Fibroblast of lung (primary cell): ENCODE results near the gene TBX4. TPM values are rescaled to one million over a fixed set of nuclear protein-coding genes. Genes with fewer than 3 reads are reported as not detected.

Experiments used
- DNase-seq, 2 donors: peaks; one replicate each; pipeline versions ENCODE4 v3.0.0 to v3.0.0-alpha.2; 2010; ENCODE audit warnings: low read depth in 2 of 2
- H2AFZ ChIP-seq: 2 replicates; pipeline ENCODE4 v1.5.1; 2012; ENCODE audit warnings: low read length, control low read depth, inconsistent platforms
- H3K27ac ChIP-seq: 2 replicates; pipeline ENCODE4 v1.5.1; 2011; ENCODE audit warnings: low read length, control low read depth; ENCODE audit not compliant: insufficient read depth
- H3K27me3 ChIP-seq: 2 replicates; pipeline ENCODE4 v1.5.1; 2011; ENCODE audit warnings: mild to moderate bottlenecking, low read length; ENCODE audit not compliant: control insufficient read depth, insufficient read depth
- H3K36me3 ChIP-seq: 2 replicates; pipeline ENCODE4 v1.5.1; 2011; ENCODE audit warnings: low read length; ENCODE audit not compliant: control insufficient read depth, insufficient read depth
- H3K4me1 ChIP-seq: 2 replicates; pipeline ENCODE4 v1.5.1; 2011; ENCODE audit warnings: low read length; ENCODE audit not compliant: control insufficient read depth, insufficient read depth; ENCODE audit errors: extremely low read depth
- H3K4me2 ChIP-seq: 2 replicates; pipeline ENCODE4 v1.5.1; 2011; ENCODE audit warnings: low read length, control low read depth; ENCODE audit not compliant: insufficient read depth; ENCODE audit errors: extremely low read depth
- H3K4me3 ChIP-seq, 4 experiments: fragments of 200-600 bp in 1 of 4; sonication (generic) in 1 of 4; replicated peaks in 1 of 4; 2 replicates each; pipeline ENCODE4 v1.5.1; 2011 to 2016; ENCODE audit warnings: low read length in 4 of 4, low read depth in 3 of 4, mild to moderate bottlenecking in 3 of 4, control low read depth in 2 of 4, inconsistent platforms in 1 of 4, mixed read lengths in 1 of 4; ENCODE audit not compliant: insufficient read depth in 1 of 4; ENCODE audit errors: control extremely low read depth in 1 of 4
- H3K79me2 ChIP-seq: 2 replicates; pipeline ENCODE4 v1.5.1; 2012; ENCODE audit warnings: mild to moderate bottlenecking, low read length, inconsistent platforms; ENCODE audit not compliant: control insufficient read depth, insufficient read depth
- H3K9ac ChIP-seq: 2 replicates; pipeline ENCODE4 v1.5.1; 2011; ENCODE audit warnings: mild to moderate bottlenecking, low read length, control low read depth; ENCODE audit not compliant: insufficient read depth
- H3K9me3 ChIP-seq: 2 replicates; pipeline ENCODE4 v1.5.1; 2012; ENCODE audit warnings: low read depth, low read length; ENCODE audit not compliant: control insufficient read depth, insufficient read depth
- H4K20me1 ChIP-seq: 2 replicates; pipeline ENCODE4 v1.5.1; 2011; ENCODE audit warnings: low read length; ENCODE audit not compliant: control insufficient read depth, insufficient read depth; ENCODE audit errors: extremely low read depth
- EZH2 ChIP-seq: IDR thresholded peaks from 2 replicates; pipeline ENCODE4 v1.5.1; 2012; ENCODE audit warnings: low read length, control low read depth, mild to moderate bottlenecking; ENCODE audit errors: missing control alignments
- polyA plus RNA-seq, 2 donors: library from polyadenylated mRNA; depleted of rRNA in 1 of 2; stranded (reverse) in 1 of 2; unstranded in 1 of 2; fragments of >200 nt; gene quantifications; 2 replicates each; pipeline ENCODE4 v1.2.1, GENCODE V29; 2011 to 2012; ENCODE audit warnings: missing spikeins in 1 of 2
- total RNA-seq: library from RNA; depleted of rRNA; stranded (reverse); fragments of >200 nt; gene quantifications from 2 replicates; pipeline ENCODE4 v1.2.1, GENCODE V29; 2014
- TF ChIP-seq, protein P1 (sequence below), 2 donors: IDR thresholded peaks in 1 of 2; conservative IDR thresholded peaks in 1 of 2; 1 replicate in 1 of 2; 2 replicates in 1 of 2; pipeline ENCODE4 v1.5.1; 2011 to 2012; ENCODE audit warnings: low read length in 2 of 2, control low read depth in 1 of 2, inconsistent platforms in 1 of 2, low read depth in 1 of 2, mild to moderate bottlenecking in 1 of 2

The TBX4 gene
- total and polyA plus RNA-seq, 2 donors (not counting 1 experiment from before 2014, with no cell fraction given), result 44.1 to 93.9 TPM

DNA sequence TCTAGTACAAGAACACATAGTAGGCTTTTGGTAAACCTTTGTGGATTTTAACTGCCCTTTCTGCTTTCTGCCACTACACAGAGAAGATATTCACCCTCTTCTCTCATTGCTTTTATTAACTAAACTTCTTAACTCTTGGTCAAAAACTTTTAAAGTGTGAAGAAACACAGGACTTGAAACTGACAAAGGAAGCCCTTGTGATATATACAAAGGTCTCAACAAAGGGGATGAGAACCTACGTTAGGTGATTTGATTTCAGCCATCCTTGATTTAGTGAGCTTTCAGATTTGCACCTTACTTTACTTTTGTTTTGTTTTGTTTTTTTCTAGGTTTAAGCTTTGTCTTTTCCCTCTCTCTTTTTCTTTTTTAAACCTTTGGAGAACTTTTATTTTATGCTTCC, 66.9 kb downstream of the TBX4 start:
- no peak overlapping the region for H3K4me3 ChIP-seq
- H3K4me1 ChIP-seq, result no peaks in the 10 kb centered on the region
- no peaks in the 10 kb centered on the region for H3K27me3 ChIP-seq
- H3K4me2 ChIP-seq, result no peak overlapping the region
- no peaks in the 10 kb centered on the region for H3K9me3 ChIP-seq
- H3K36me3 ChIP-seq, result no peaks in the 10 kb centered on the region
- TF ChIP-seq, protein P1, sequence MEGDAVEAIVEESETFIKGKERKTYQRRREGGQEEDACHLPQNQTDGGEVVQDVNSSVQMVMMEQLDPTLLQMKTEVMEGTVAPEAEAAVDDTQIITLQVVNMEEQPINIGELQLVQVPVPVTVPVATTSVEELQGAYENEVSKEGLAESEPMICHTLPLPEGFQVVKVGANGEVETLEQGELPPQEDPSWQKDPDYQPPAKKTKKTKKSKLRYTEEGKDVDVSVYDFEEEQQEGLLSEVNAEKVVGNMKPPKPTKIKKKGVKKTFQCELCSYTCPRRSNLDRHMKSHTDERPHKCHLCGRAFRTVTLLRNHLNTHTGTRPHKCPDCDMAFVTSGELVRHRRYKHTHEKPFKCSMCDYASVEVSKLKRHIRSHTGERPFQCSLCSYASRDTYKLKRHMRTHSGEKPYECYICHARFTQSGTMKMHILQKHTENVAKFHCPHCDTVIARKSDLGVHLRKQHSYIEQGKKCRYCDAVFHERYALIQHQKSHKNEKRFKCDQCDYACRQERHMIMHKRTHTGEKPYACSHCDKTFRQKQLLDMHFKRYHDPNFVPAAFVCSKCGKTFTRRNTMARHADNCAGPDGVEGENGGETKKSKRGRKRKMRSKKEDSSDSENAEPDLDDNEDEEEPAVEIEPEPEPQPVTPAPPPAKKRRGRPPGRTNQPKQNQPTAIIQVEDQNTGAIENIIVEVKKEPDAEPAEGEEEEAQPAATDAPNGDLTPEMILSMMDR (conservative IDR thresholded peaks at IDR 0.05 in 1 of 2, IDR thresholded peaks at IDR 0.05 in 1 of 2; ENCODE audit: low read depth in 1 of 2, low read length in 2 of 2), result no peak
- no peak for TF ChIP-seq EZH2
- H4K20me1 ChIP-seq, result no peaks in the 10 kb centered on the region
- H3K79me2 ChIP-seq, result no peaks in the 10 kb centered on the region
- H3K27ac ChIP-seq, result no peak overlapping the region
- H2AFZ ChIP-seq, result no peak overlapping the region
- no peak for DNase-seq
- no peak overlapping the region for H3K9ac ChIP-seq

DNA sequence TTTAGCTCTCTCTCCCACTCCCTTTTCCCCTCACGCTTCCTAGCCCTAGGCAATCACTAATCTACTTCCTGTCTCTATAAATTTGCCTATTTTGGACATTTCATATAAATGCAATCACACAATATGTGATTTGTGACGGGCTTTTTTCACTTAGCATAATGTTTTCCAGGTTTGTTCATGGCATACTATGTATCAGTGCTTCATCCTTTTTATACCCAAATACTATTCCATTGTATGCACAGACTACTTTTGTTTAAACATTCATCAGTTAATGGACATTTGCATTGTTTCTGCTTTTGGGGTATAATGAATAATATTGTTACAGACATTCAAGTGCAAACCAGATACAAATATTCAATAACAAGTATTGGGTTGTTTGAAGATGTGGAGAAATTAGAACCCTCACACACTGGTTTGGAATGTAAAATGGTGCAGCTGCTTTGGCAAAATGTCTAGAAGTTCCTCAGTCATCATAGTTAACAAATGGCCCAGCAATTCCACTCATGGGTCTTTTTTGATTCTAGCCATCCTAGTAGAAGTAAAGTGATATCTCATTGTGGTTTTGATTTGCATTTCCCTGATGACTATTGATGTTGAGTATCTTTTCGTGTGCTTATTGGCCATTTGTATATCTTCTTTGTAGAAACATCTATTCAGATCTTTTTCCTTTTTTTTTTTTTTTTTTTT, 67.7 kb downstream of the TBX4 start:
- Histone ChIP-seq H3K79me2 (no peaks in the 10 kb centered on the region), H3K4me1 (no peaks in the 10 kb centered on the region), H3K36me3 (no peaks in the 10 kb centered on the region), H3K27ac (no peak overlapping the region), H2AFZ (no peak overlapping the region), H3K4me2 (no peak overlapping the region), H3K9ac (no peak overlapping the region), H3K4me3 (no peak overlapping the region), H3K9me3 (no peaks in the 10 kb centered on the region), H4K20me1 (no peaks in the 10 kb centered on the region), H3K27me3 (no peaks in the 10 kb centered on the region)
- peak in 1 of 2 donors; percentile 12 for DNase-seq
- TF ChIP-seq, protein P1 (conservative IDR thresholded peaks at IDR 0.05 in 1 of 2, IDR thresholded peaks at IDR 0.05 in 1 of 2; ENCODE audit: low read depth in 1 of 2, low read length in 2 of 2), result no peak
- no peak for TF ChIP-seq EZH2

DNA sequence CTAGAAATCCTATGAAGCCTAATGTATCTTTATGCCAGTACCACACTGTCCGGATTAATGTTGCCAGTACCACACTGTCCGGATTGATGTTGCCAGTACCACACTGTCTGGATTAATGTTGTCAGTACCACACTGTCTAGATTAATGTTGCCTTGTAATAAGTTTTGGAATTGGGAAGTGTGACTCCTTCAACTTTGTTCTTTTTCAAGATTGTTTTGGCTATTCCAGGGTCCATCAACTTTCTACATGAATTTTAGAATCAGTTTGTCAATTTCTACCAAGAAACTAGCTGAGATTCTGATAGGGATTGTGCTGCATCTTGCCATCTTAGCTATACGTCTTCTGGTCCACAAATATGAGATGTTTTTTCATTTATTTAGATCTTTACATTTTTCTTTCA, 68.7 kb downstream of the TBX4 start:
- no peak for TF ChIP-seq EZH2
- TF ChIP-seq, protein P1 (conservative IDR thresholded peaks at IDR 0.05 in 1 of 2, IDR thresholded peaks at IDR 0.05 in 1 of 2; ENCODE audit: low read depth in 1 of 2, low read length in 2 of 2), result no peak

More for the DNA sequence above, 68.7 kb downstream of the TBX4 start:
- no peak overlapping the region for H3K27ac ChIP-seq
- H3K4me3 ChIP-seq, result no peak overlapping the region
- no peaks in the 10 kb centered on the region for H3K79me2 ChIP-seq
- H3K9ac ChIP-seq, result no peak overlapping the region
- H4K20me1 ChIP-seq, result no peaks in the 10 kb centered on the region
- no peak overlapping the region for H2AFZ ChIP-seq
- no peak for DNase-seq
- no peak overlapping the region for H3K4me2 ChIP-seq
- H3K9me3 ChIP-seq, result no peaks in the 10 kb centered on the region
- H3K36me3 ChIP-seq, result no peaks in the 10 kb centered on the region
- H3K27me3 ChIP-seq, result no peaks in the 10 kb centered on the region
- no peaks in the 10 kb centered on the region for H3K4me1 ChIP-seq
